H9 (cell line): ENCODE measurements around the gene RNF41. TPM values are rescaled to one million over a fixed set of nuclear protein-coding genes. Genes with fewer than 3 reads are reported as not detected.

Experiments
- DNase-seq: peaks from one replicate; pipeline ENCODE4 v3.0.0-alpha.2; 2017
- H2AFZ ChIP-seq: one replicate; pipeline ENCODE4 v1.6.1; 2013; ENCODE audit warnings: mild to moderate bottlenecking, low read length, control low read depth, moderate library complexity
- H2AK5ac ChIP-seq: 2 replicates; pipeline ENCODE4 v1.6.1; 2013; ENCODE audit warnings: low read length, control low read depth, mixed read lengths; ENCODE audit not compliant: insufficient read length
- H2BK120ac ChIP-seq: one replicate; pipeline ENCODE4 v1.6.1; 2013; ENCODE audit warnings: low read depth, mild to moderate bottlenecking, low read length, control low read depth, inconsistent platforms; ENCODE audit not compliant: poor library complexity, severe bottlenecking
- H2BK12ac ChIP-seq: 2 replicates; pipeline ENCODE4 v1.6.1; 2013; ENCODE audit warnings: low read length, control low read depth, mixed read lengths, low read depth; ENCODE audit not compliant: insufficient read length
- H2BK15ac ChIP-seq: 2 replicates; pipeline ENCODE4 v1.6.1; 2013; ENCODE audit warnings: low read depth, low read length, control low read depth
- H2BK20ac ChIP-seq: one replicate; pipeline ENCODE4 v1.6.1; 2013; ENCODE audit warnings: low read depth, mild to moderate bottlenecking, low read length, control low read depth, inconsistent platforms; ENCODE audit not compliant: poor library complexity, severe bottlenecking
- H2BK5ac ChIP-seq: 2 replicates; pipeline ENCODE4 v1.6.1; 2013; ENCODE audit warnings: low read length, control low read depth, mixed read lengths; ENCODE audit not compliant: insufficient read length
- H3K14ac ChIP-seq: 2 replicates; pipeline ENCODE4 v1.6.1; 2013; ENCODE audit warnings: low read length, control low read depth; ENCODE audit not compliant: insufficient read depth
- H3K18ac ChIP-seq: 2 replicates; pipeline ENCODE4 v1.6.1; 2013; ENCODE audit warnings: low read depth, mild to moderate bottlenecking, mixed read lengths, low read length, control low read depth; ENCODE audit not compliant: insufficient read length
- H3K23ac ChIP-seq: 2 replicates; pipeline ENCODE4 v1.6.1; 2013; ENCODE audit warnings: low read length, control low read depth, mixed read lengths, low read depth; ENCODE audit not compliant: insufficient read length
- H3K23me2 ChIP-seq: 2 replicates; pipeline ENCODE4 v1.6.1; 2013; ENCODE audit warnings: low read depth, mild to moderate bottlenecking, mixed read lengths, low read length, control low read depth; ENCODE audit not compliant: insufficient read length, poor library complexity, severe bottlenecking
- H3K27ac ChIP-seq: 2 replicates; pipeline ENCODE4 v1.5.1; 2013; ENCODE audit warnings: low read length, control low read depth, mixed read lengths, low read depth; ENCODE audit not compliant: insufficient read length
- H3K27me3 ChIP-seq: 2 replicates; pipeline ENCODE4 v1.6.1; 2013; ENCODE audit warnings: low read length, control low read depth, inconsistent platforms; ENCODE audit not compliant: insufficient read depth
- H3K4ac ChIP-seq: 2 replicates; pipeline ENCODE4 v1.6.1; 2013; ENCODE audit warnings: low read depth, mild to moderate bottlenecking, control low read depth, inconsistent platforms, low read length, moderate library complexity
- H3K4me1 ChIP-seq: 2 replicates; pipeline ENCODE4 v1.6.1; 2013; ENCODE audit warnings: low read length, control low read depth, inconsistent platforms; ENCODE audit not compliant: insufficient read depth
- H3K4me2 ChIP-seq: 2 replicates; pipeline ENCODE4 v1.6.1; 2013; ENCODE audit warnings: low read length, control low read depth, mixed read lengths; ENCODE audit not compliant: insufficient read length, insufficient read depth
- H3K56ac ChIP-seq: 2 replicates; pipeline ENCODE4 v1.6.1; 2013; ENCODE audit warnings: low read depth, mild to moderate bottlenecking, mixed read lengths, low read length, control low read depth; ENCODE audit not compliant: insufficient read length
- H3K79me1 ChIP-seq: 2 replicates; pipeline ENCODE4 v1.6.1; 2013; ENCODE audit warnings: low read depth, mild to moderate bottlenecking, moderate library complexity, low read length, control low read depth, inconsistent platforms; ENCODE audit not compliant: insufficient read depth, poor library complexity, severe bottlenecking
- H3K79me2 ChIP-seq: 2 replicates; pipeline ENCODE4 v1.6.1; 2013; ENCODE audit warnings: low read length, control low read depth, inconsistent platforms; ENCODE audit not compliant: insufficient read depth
- H3K9ac ChIP-seq: 2 replicates; pipeline ENCODE4 v1.6.1; 2013; ENCODE audit warnings: low read length, control low read depth, mixed read lengths; ENCODE audit not compliant: insufficient read length; ENCODE audit errors: extremely low read depth
- H3K9me3 ChIP-seq: one replicate; pipeline ENCODE4 v1.6.1; 2013; ENCODE audit warnings: low read depth, low read length, inconsistent platforms; ENCODE audit not compliant: control insufficient read depth
- H3T11ph ChIP-seq: one replicate; pipeline ENCODE4 v1.6.1; 2013; ENCODE audit warnings: mild to moderate bottlenecking, low read length, control low read depth, inconsistent platforms
- H4K20me1 ChIP-seq: one replicate; pipeline ENCODE4 v1.6.1; 2013; ENCODE audit not compliant: control insufficient read depth, insufficient read length, insufficient read depth
- H4K5ac ChIP-seq: 2 replicates; pipeline ENCODE4 v1.6.1; 2013; ENCODE audit warnings: low read depth, mild to moderate bottlenecking, mixed read lengths, low read length, control low read depth; ENCODE audit not compliant: insufficient read length
- H4K8ac ChIP-seq: replicated peaks from 2 replicates; pipeline ENCODE4 v1.6.1; 2013; ENCODE audit warnings: low read length, control low read depth, mixed read lengths, low read depth; ENCODE audit not compliant: insufficient read length
- H4K91ac ChIP-seq: 2 replicates; pipeline ENCODE4 v1.6.1; 2013; ENCODE audit warnings: low read depth, mild to moderate bottlenecking, moderate library complexity, mixed read lengths, low read length, control low read depth; ENCODE audit not compliant: insufficient read length
- H3K27ac Mint-ChIP-seq, 3 experiments: 2 replicates in 2 of 3; 3 replicates in 1 of 3; pipeline ENCODE4 v1.8.0; 2020 to 2021; ENCODE audit warnings: mixed read lengths in 3 of 3, mild to moderate bottlenecking in 1 of 3, moderate library complexity in 1 of 3
- H3K27me3 Mint-ChIP-seq: 2 replicates; pipeline ENCODE4 v1.8.0; 2021; ENCODE audit warnings: low read depth, mild to moderate bottlenecking, moderate library complexity, mixed read lengths
- H3K36me3 Mint-ChIP-seq, 3 experiments: 2 replicates in 2 of 3; 3 replicates in 1 of 3; pipeline ENCODE4 v1.8.0; 2020 to 2021; ENCODE audit warnings: low read depth in 3 of 3, mixed read lengths in 3 of 3; ENCODE audit not compliant: insufficient read depth in 1 of 3
- H3K4me1 Mint-ChIP-seq, 2 experiments: 2 replicates each; pipeline ENCODE4 v1.8.0; 2020; ENCODE audit warnings: mixed read lengths in 2 of 2
- H3K4me3 Mint-ChIP-seq, 2 experiments: 2 replicates in 1 of 2; 3 replicates in 1 of 2; pipeline ENCODE4 v1.8.0; 2020 to 2021; ENCODE audit warnings: mild to moderate bottlenecking in 2 of 2, mixed read lengths in 2 of 2, moderate library complexity in 1 of 2
- H3K9me3 Mint-ChIP-seq, 2 experiments: 2 replicates in 1 of 2; 3 replicates in 1 of 2; pipeline ENCODE4 v1.8.0; 2020; ENCODE audit warnings: mild to moderate bottlenecking in 2 of 2, mixed read lengths in 2 of 2, moderate library complexity in 1 of 2
- WGBS: extraction: QIAGEN DNeasy Blood & Tissue Kit; methylation state at CpG from one replicate; pipeline ENCODE4 v1.1.7; 2013; ENCODE audit warnings: missing lambda C conversion rate, low lambda C conversion rate, mixed read lengths; ENCODE audit not compliant: insufficient read length; ENCODE audit errors: extremely low coverage; 5-methylcytosine and 5-hydroxymethylcytosine counted together
- total RNA-seq: library from RNA; stranded (reverse); gene quantifications from 2 replicates; pipeline ENCODE4 v1.2.1, GENCODE V29; 2021
- TF ChIP-seq, protein P1 (sequence below): fragments of 200-600 bp; sonication (generic); conservative IDR thresholded peaks from 3 replicates; pipeline ENCODE4 v1.8.0; 2021; ENCODE audit warnings: antibody characterized with exemption, mild to moderate bottlenecking

Gene RNF41
- total RNA-seq, 1 experiment from 2014 or later: 60.8 TPM

DNA sequence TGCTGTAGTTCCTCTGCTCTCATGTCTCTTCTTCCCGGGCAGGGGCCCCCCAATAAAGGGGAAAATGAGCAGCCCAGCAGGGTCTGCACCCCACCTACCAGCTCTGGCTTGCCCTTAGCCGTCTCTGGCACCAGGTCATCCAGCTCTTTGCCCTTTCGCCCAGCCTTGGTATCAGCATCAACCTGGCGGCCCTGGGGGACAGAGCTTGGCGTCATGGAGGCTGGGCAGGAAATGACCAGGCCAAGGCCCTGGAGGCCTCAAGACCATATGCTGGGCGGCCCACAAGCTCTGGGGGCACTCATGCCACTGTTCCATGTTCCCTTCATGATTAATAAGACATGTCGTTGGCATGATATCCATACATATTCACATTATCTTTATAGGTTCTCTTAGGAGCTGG, 48.9 kb downstream of the RNF41 start:
- Histone ChIP-seq H2AFZ (no peak overlapping the region), H4K20me1 (no peaks in the 10 kb centered on the region), H2BK5ac (no peak overlapping the region), H3K9ac (no peak overlapping the region), H3K4ac (no peak overlapping the region), H3K4me1 (no peaks in the 10 kb centered on the region), H3K14ac (no peak overlapping the region), H4K91ac (no peak overlapping the region), H2AK5ac (no peak overlapping the region), H4K5ac (no peak overlapping the region), H3K56ac (no peak overlapping the region), H2BK20ac (no peak overlapping the region), H2BK12ac (no peak overlapping the region), H3K27ac (no peak overlapping the region), H3T11ph (no peak overlapping the region), H2BK120ac (no peak overlapping the region), H3K4me2 (no peak overlapping the region), H3K9me3 (no peaks in the 10 kb centered on the region), H3K18ac (no peak overlapping the region), H3K23ac (no peak overlapping the region), H3K79me1 (no peaks in the 10 kb centered on the region), H3K27me3 (no peaks in the 10 kb centered on the region), H3K79me2 (no peaks in the 10 kb centered on the region), H4K8ac (no peak overlapping the region), H3K23me2 (no peaks in the 10 kb centered on the region), H2BK15ac (no peak overlapping the region)
- H3K4me3 Mint-ChIP-seq: no peak overlapping the region
- no peak for DNase-seq
- H3K27ac Mint-ChIP-seq: no peak overlapping the region
- whole genome bisulfite sequencing: no CpG with 5 or more reads among the region's 7 CpGs
- H3K27me3 Mint-ChIP-seq: no peaks in the 10 kb centered on the region
- no peaks in the 10 kb centered on the region for H3K9me3 Mint-ChIP-seq
- H3K4me1 Mint-ChIP-seq: no peaks in the 10 kb centered on the region
- TF ChIP-seq, protein P1, sequence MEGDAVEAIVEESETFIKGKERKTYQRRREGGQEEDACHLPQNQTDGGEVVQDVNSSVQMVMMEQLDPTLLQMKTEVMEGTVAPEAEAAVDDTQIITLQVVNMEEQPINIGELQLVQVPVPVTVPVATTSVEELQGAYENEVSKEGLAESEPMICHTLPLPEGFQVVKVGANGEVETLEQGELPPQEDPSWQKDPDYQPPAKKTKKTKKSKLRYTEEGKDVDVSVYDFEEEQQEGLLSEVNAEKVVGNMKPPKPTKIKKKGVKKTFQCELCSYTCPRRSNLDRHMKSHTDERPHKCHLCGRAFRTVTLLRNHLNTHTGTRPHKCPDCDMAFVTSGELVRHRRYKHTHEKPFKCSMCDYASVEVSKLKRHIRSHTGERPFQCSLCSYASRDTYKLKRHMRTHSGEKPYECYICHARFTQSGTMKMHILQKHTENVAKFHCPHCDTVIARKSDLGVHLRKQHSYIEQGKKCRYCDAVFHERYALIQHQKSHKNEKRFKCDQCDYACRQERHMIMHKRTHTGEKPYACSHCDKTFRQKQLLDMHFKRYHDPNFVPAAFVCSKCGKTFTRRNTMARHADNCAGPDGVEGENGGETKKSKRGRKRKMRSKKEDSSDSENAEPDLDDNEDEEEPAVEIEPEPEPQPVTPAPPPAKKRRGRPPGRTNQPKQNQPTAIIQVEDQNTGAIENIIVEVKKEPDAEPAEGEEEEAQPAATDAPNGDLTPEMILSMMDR: no peak
- H3K36me3 Mint-ChIP-seq: peaks cover 59 to 94% (median 87%) of the 10 kb centered on the region in 3 experiments
